CD4-positive, alpha-beta T cell (primary cell): ENCODE measurements around the gene C9orf78. TPM values are rescaled to one million over a fixed set of nuclear protein-coding genes. Genes with fewer than 3 reads are reported as not detected.

ENCODE experiments used
- ATAC-seq: fragments of 200-7000 bp; cut with Tn5 transposase; one replicate; pipeline ENCODE4 v1.10.0; 2022; ENCODE audit warnings: mild to moderate bottlenecking; ENCODE audit not compliant: poor library complexity
- CTCF ChIA-PET: fragments of 350-600 bp; sonication (Branson Sonifier 250); formaldehyde crosslinking; loops from one replicate; lab custom pipeline; 2021; ENCODE audit warnings: antibody characterized with exemption, inconsistent platforms; lab: Charles Lee
- POLR2A ChIA-PET: fragments of 350-600 bp; sonication (Branson Sonifier 250); formaldehyde crosslinking; loops from one replicate; lab custom pipeline; 2021; ENCODE audit warnings: antibody characterized with exemption, inconsistent platforms; lab: Charles Lee
- DNase-seq, 14 experiments: peaks; one replicate each; pipeline ENCODE4 v3.0.0-alpha.2; 2013 to 2020; ENCODE audit warnings: mixed read lengths in 2 of 14
- H3K27ac ChIP-seq, 2 donors: one replicate each; pipeline versions ENCODE4 v1.5.1 to v1.7.0; 2013; ENCODE audit warnings: low read length in 2 of 2, low read depth in 1 of 2, mild to moderate bottlenecking in 1 of 2
- H3K27me3 ChIP-seq, 2 experiments: 1 replicate in 1 of 2; 2 replicates in 1 of 2; pipeline versions ENCODE4 v1.6.1 to v1.7.0; 2013; ENCODE audit warnings: low read length in 2 of 2, control low read depth in 1 of 2, mild to moderate bottlenecking in 1 of 2, moderate library complexity in 1 of 2; ENCODE audit not compliant: insufficient read depth in 2 of 2, control insufficient read depth in 1 of 2
- H3K36me3 ChIP-seq: one replicate; pipeline ENCODE4 v1.6.1; 2013; ENCODE audit warnings: low read length, control low read depth; ENCODE audit not compliant: insufficient read depth
- H3K4me1 ChIP-seq: one replicate; pipeline ENCODE4 v1.6.1; 2013; ENCODE audit warnings: low read length, control low read depth; ENCODE audit not compliant: insufficient read depth
- H3K4me3 ChIP-seq: one replicate; pipeline ENCODE4 v1.5.1; 2013; ENCODE audit warnings: mild to moderate bottlenecking, low read length, moderate library complexity
- H3K9me3 ChIP-seq, 2 experiments: 1 replicate in 1 of 2; 2 replicates in 1 of 2; pipeline versions ENCODE4 v1.6.1 to v1.7.0; 2013; ENCODE audit warnings: low read length in 2 of 2, mild to moderate bottlenecking in 2 of 2, control low read depth in 1 of 2, moderate library complexity in 1 of 2; ENCODE audit not compliant: control insufficient read depth in 1 of 2, insufficient read depth in 1 of 2
- H3K27ac Mint-ChIP-seq: one replicate; pipeline ENCODE4 v1.8.0; 2020; ENCODE audit warnings: mixed read lengths
- H3K27me3 Mint-ChIP-seq: one replicate; pipeline ENCODE4 v1.8.0; 2021; ENCODE audit warnings: mixed read lengths
- H3K36me3 Mint-ChIP-seq: one replicate; pipeline ENCODE4 v1.8.0; 2021; ENCODE audit warnings: low read depth, mixed read lengths
- H3K4me1 Mint-ChIP-seq: one replicate; pipeline ENCODE4 v1.8.0; 2021; ENCODE audit warnings: low read depth, mixed read lengths
- H3K4me3 Mint-ChIP-seq: one replicate; pipeline ENCODE4 v1.8.0; 2020; ENCODE audit warnings: mild to moderate bottlenecking, mixed read lengths
- H3K9me3 Mint-ChIP-seq: one replicate; pipeline ENCODE4 v1.8.0; 2020; ENCODE audit warnings: mixed read lengths
- CTCF ChIP-seq: fragments of 200-600 bp; IDR thresholded peaks from one replicate; pipeline ENCODE4 v1.8.0; 2022; ENCODE audit warnings: antibody characterized with exemption, mild to moderate bottlenecking
- intact Hi-C, 2 experiments: fragments of 100-400 bp; cut with DNase I in 1 of 2; cut with micrococcal nuclease in 1 of 2; formaldehyde crosslinking; loops; one replicate each; pipeline versions ENCODE4 v1.15.1 to v1.9.0; 2023 to 2025; cut with DNase I, micrococcal nuclease
- total RNA-seq, 174 experiments: library from RNA in 2 of 174; stranded (reverse) in 2 of 174; gene quantifications; one replicate each; pipeline ENCODE4 v1.2.3 and lab custom pipeline; 2021 to 2026

The C9orf78 gene
- total RNA-seq, 2 experiments from 2014 or later = 145 to 159 TPM

- ChIA-PET CTCF (interaction anchor here (0.5 to 1.3 kb wide), 4 partner anchors 10 to 219 kb away, joined by 3 to 4 read pairs (median 4); no protein-coding TSS in a partner anchor), POLR2A (interaction anchor here (0.7 to 6.9 kb wide), 9 partner anchors 12 to 212 kb away, joined by 3 to 134 read pairs (median 3); no protein-coding TSS in a partner anchor)
- Histone ChIP-seq H3K27ac (peak overlapping the region in 1 of 2 donors; percentile 62), H3K4me1 (peaks cover 64% of the 10 kb centered on the region), H3K4me3 (peak overlapping the region; percentile 6), H3K27me3 (no peaks in the 10 kb centered on the region), H3K36me3 (peaks cover 26% of the 10 kb centered on the region), H3K9me3 (no peaks in the 10 kb centered on the region)
- no peak for ATAC-seq
- Mint-ChIP-seq H3K4me3 (peak overlapping the region; percentile 85), H3K27ac (peak overlapping the region; percentile 92), H3K9me3 (no peaks in the 10 kb centered on the region), H3K27me3 (no peaks in the 10 kb centered on the region), H3K4me1 (peaks cover 81% of the 10 kb centered on the region), H3K36me3 (peaks cover 63% of the 10 kb centered on the region)
- intact Hi-C loops = loop anchor here (5.0 to 10.0 kb wide), 2 partner anchors 106 to 204 kb away; partner anchors contain the start of gene FNBP1 (in 1 of the 2)
- no peak for TF ChIP-seq CTCF
- DNase-seq = peak in 5 of 14 experiments; percentile 13 to 47 (median 32)
These were observed 3.7 kb upstream of the C9orf78 start for GRCh38 chr9:129838707-129839259.

- H3K4me3 ChIP-seq = peak overlapping the region; percentile 95
- CTCF ChIA-PET = interaction anchor here (0.9 to 2.5 kb wide), 2 partner anchors 33 to 49 kb away, joined by 3 to 8 read pairs; no protein-coding TSS in a partner anchor
- POLR2A ChIA-PET = interaction anchor here (1.3 to 6.9 kb wide), 8 partner anchors 9 to 53 kb away, joined by 4 to 134 read pairs (median 7); no protein-coding TSS in a partner anchor
- intact Hi-C loops = loop anchor here (5.0 to 10.0 kb wide), 2 partner anchors 108 to 206 kb away; partner anchors contain the start of gene FNBP1 (in 1 of the 2)
- peaks cover 66% of the 10 kb centered on the region for H3K4me1 ChIP-seq
- peak overlapping the region; percentile 92 for H3K27ac Mint-ChIP-seq
- no peak for TF ChIP-seq CTCF
- ATAC-seq (no peak), DNase-seq (peak in 13 of 14 experiments; percentile 21 to 73 (median 45))
- H3K36me3 Mint-ChIP-seq = peaks cover 73% of the 10 kb centered on the region
- peaks cover 79% of the 10 kb centered on the region for H3K4me1 Mint-ChIP-seq
- H3K27me3 ChIP-seq = no peaks in the 10 kb centered on the region
- no peaks in the 10 kb centered on the region for H3K9me3 Mint-ChIP-seq
- peak overlapping the region; percentile 99 for H3K4me3 Mint-ChIP-seq
- peak overlapping the region; percentile 58 to 94 for H3K27ac ChIP-seq
- no peaks in the 10 kb centered on the region for H3K9me3 ChIP-seq
- H3K27me3 Mint-ChIP-seq = no peaks in the 10 kb centered on the region
- H3K36me3 ChIP-seq = peaks cover 33% of the 10 kb centered on the region
These were observed 1.4 kb upstream of the C9orf78 start for GRCh38 chr9:129836311-129837007.

GRCh38 chr9:129835860-129836223 is 767 bp upstream of the C9orf78 start:
- peak overlapping the region; percentile 92 for H3K27ac Mint-ChIP-seq
- Histone ChIP-seq H3K27me3 (no peaks in the 10 kb centered on the region), H3K9me3 (no peaks in the 10 kb centered on the region), H3K36me3 (peaks cover 33% of the 10 kb centered on the region), H3K4me3 (peak overlapping the region; percentile 95), H3K27ac (peak overlapping the region; percentile 58 to 94), H3K4me1 (peaks cover 60% of the 10 kb centered on the region)
- DNase-seq (peak in 3 of 14 experiments; percentile 15 to 22 (median 22)), ATAC-seq (no peak)
- no peaks in the 10 kb centered on the region for H3K27me3 Mint-ChIP-seq
- H3K4me3 Mint-ChIP-seq = peak overlapping the region; percentile 99
- CTCF ChIA-PET = interaction anchor here (0.8 to 2.5 kb wide), 2 partner anchors 27 to 33 kb away, joined by 3 to 8 read pairs; no protein-coding TSS in a partner anchor
- peaks cover 72% of the 10 kb centered on the region for H3K4me1 Mint-ChIP-seq
- POLR2A ChIA-PET = interaction anchor here (1.7 to 6.9 kb wide), 7 partner anchors 10 to 207 kb away, joined by 4 to 134 read pairs (median 7); partner anchors contain the start of gene FNBP1
- H3K36me3 Mint-ChIP-seq = peaks cover 73% of the 10 kb centered on the region
- H3K9me3 Mint-ChIP-seq = no peaks in the 10 kb centered on the region
- no peak for TF ChIP-seq CTCF
- intact Hi-C loops = loop anchor here (1.0 to 10.0 kb wide), 9 partner anchors 12 to 207 kb away; partner anchors contain the start of genes FNBP1 (in 2 of the 2), TOR1B (in 2 of the 2) and TOR1A (in 1 of the 2)
